ENCODE results near the gene TBX15. TPM values are rescaled to one million over a fixed set of nuclear protein-coding genes. Genes with fewer than 3 reads are reported as not detected.

The TBX15 gene
- total RNA-seq, 1 experiment from 2014 or later = 0.32 TPM

GRCh38 chr1:118923319-118923718, 64.8 kb downstream of the TBX15 start:
- H3K36me3 ChIP-seq (ENCODE audit: insufficient read depth, low read length, poor library complexity, severe bottlenecking) = no peaks in the 10 kb centered on the region
- no peak overlapping the region for H3K27ac ChIP-seq (ENCODE audit: low read depth, low read length, poor library complexity, severe bottlenecking)
- no peaks in the 10 kb centered on the region for H3K27me3 ChIP-seq (replicated peaks; ENCODE audit: insufficient read depth, low read depth, low read length, poor library complexity)
- no TSS peak for BruUV-seq (replicated peaks)
- intact Hi-C loops (cut with micrococcal nuclease; ENCODE audit: unreplicated experiment) = no loop called here
- H3K4me1 ChIP-seq (ENCODE audit: insufficient read depth, low read length, poor library complexity, severe bottlenecking) = no peaks in the 10 kb centered on the region
- TF ChIP-seq EZH2 (IDR thresholded peaks at IDR 0.05; ENCODE audit: borderline replicate concordance, low read depth, low read length, poor library complexity, severe bottlenecking) (no peak), CTCF (conservative IDR thresholded peaks at IDR 0.05; ENCODE audit: low read depth, low read length) (no peak)
- no peaks in the 10 kb centered on the region for H3K9me3 ChIP-seq (ENCODE audit: low read depth, low read length, poor library complexity, severe bottlenecking)
- no peak for DNase-seq (ENCODE audit: low spot score)
- no peak overlapping the region for H3K4me3 ChIP-seq (ENCODE audit: low read depth, low read length, poor library complexity, severe bottlenecking)
- ChIA-PET CTCF (no interaction called here), POLR2A (ENCODE audit: low non-redundant PET) (no interaction called here)

- H3K36me3 ChIP-seq (ENCODE audit: insufficient read depth, low read length, poor library complexity, severe bottlenecking) = no peaks in the 10 kb centered on the region
- no TSS peak for BruUV-seq (replicated peaks)
- CTCF ChIA-PET = no interaction called here
Observed at GRCh38 chr1:118921994-118922393, 66.1 kb downstream of the TBX15 start.

GRCh38 chr1:118920124-118920717, 67.9 kb downstream of the TBX15 start:
- no peaks in the 10 kb centered on the region for H3K9me3 ChIP-seq (ENCODE audit: low read depth, low read length, poor library complexity, severe bottlenecking)
- POLR2A ChIA-PET (ENCODE audit: low non-redundant PET) = no interaction called here
- no TSS peak for BruUV-seq (replicated peaks)
- CTCF ChIA-PET = no interaction called here
- no peaks in the 10 kb centered on the region for H3K36me3 ChIP-seq (ENCODE audit: insufficient read depth, low read length, poor library complexity, severe bottlenecking)
- H3K4me3 ChIP-seq (ENCODE audit: low read depth, low read length, poor library complexity, severe bottlenecking) = no peak overlapping the region
- DNase-seq (ENCODE audit: low spot score) = no peak
- no peaks in the 10 kb centered on the region for H3K4me1 ChIP-seq (ENCODE audit: insufficient read depth, low read length, poor library complexity, severe bottlenecking)
- TF ChIP-seq CTCF (conservative IDR thresholded peaks at IDR 0.05; ENCODE audit: low read depth, low read length) (no peak), EZH2 (IDR thresholded peaks at IDR 0.05; ENCODE audit: borderline replicate concordance, low read depth, low read length, poor library complexity, severe bottlenecking) (no peak)
- intact Hi-C loops (cut with micrococcal nuclease; ENCODE audit: unreplicated experiment) = no loop called here
- H3K27ac ChIP-seq (ENCODE audit: low read depth, low read length, poor library complexity, severe bottlenecking) = no peak overlapping the region
- no peaks in the 10 kb centered on the region for H3K27me3 ChIP-seq (replicated peaks; ENCODE audit: insufficient read depth, low read depth, low read length, poor library complexity)

More at GRCh38 chr1:118921994-118922393, 66.1 kb downstream of the TBX15 start:
- H3K27ac ChIP-seq (ENCODE audit: low read depth, low read length, poor library complexity, severe bottlenecking) = no peak overlapping the region
- POLR2A ChIA-PET (ENCODE audit: low non-redundant PET) = no interaction called here
- no peaks in the 10 kb centered on the region for H3K9me3 ChIP-seq (ENCODE audit: low read depth, low read length, poor library complexity, severe bottlenecking)
- H3K4me3 ChIP-seq (ENCODE audit: low read depth, low read length, poor library complexity, severe bottlenecking) = no peak overlapping the region
- TF ChIP-seq CTCF (conservative IDR thresholded peaks at IDR 0.05; ENCODE audit: low read depth, low read length) (no peak), EZH2 (IDR thresholded peaks at IDR 0.05; ENCODE audit: borderline replicate concordance, low read depth, low read length, poor library complexity, severe bottlenecking) (no peak)
- intact Hi-C loops (cut with micrococcal nuclease; ENCODE audit: unreplicated experiment) = no loop called here
- H3K27me3 ChIP-seq (replicated peaks; ENCODE audit: insufficient read depth, low read depth, low read length, poor library complexity) = no peaks in the 10 kb centered on the region
- no peak for DNase-seq (ENCODE audit: low spot score)
- H3K4me1 ChIP-seq (ENCODE audit: insufficient read depth, low read length, poor library complexity, severe bottlenecking) = no peaks in the 10 kb centered on the region

Measured in A673 (cell line).